H1 (cell line): Measurements from ENCODE around the gene SHC3. TPM values are rescaled to one million over a fixed set of nuclear protein-coding genes. Genes with fewer than 3 reads are reported as not detected.

Experiments used
- CTCF ChIA-PET: fragments of 300-600 bp; sonication (Branson Sonifier 250); formaldehyde crosslinking; loops from one replicate; lab custom pipeline; 2021; ENCODE audit not compliant: partially characterized antibody; lab: Charles Lee
- POLR2A ChIA-PET: fragments of 300-600 bp; sonication (Branson Sonifier 250); formaldehyde crosslinking; loops from one replicate; lab custom pipeline; 2021; ENCODE audit warnings: inconsistent platforms; ENCODE audit not compliant: partially characterized antibody; lab: Charles Lee
- DNase-seq, 2 experiments: peaks; one replicate each; pipeline versions ENCODE4 v3.0.0 to v3.0.0-alpha.2; 2010 to 2022; ENCODE audit warnings: low spot score in 2 of 2, low read depth in 1 of 2, mixed read lengths in 1 of 2
- FAIRE-seq: peaks from 2 replicates; lab custom pipeline; 2011; peaks lifted over from hg19 to GRCh38; lab: Jason Lieb, UNC
- H2AFZ ChIP-seq: 2 replicates; pipeline ENCODE4 v1.8.1; 2012; ENCODE audit warnings: low read length, inconsistent platforms
- H2AK5ac ChIP-seq: 2 replicates; pipeline ENCODE4 v1.6.1; 2013; ENCODE audit warnings: low read depth, low read length
- H2BK120ac ChIP-seq: replicated peaks from 2 replicates; pipeline ENCODE3; 2013; ENCODE audit warnings: low read depth, low read length, inconsistent platforms
- H2BK12ac ChIP-seq: 2 replicates; pipeline ENCODE4 v1.6.1; 2013; ENCODE audit warnings: low read depth, low read length
- H2BK15ac ChIP-seq: 2 replicates; pipeline ENCODE4 v1.6.1; 2013; ENCODE audit warnings: low read length
- H2BK20ac ChIP-seq: 2 replicates; pipeline ENCODE4 v1.6.1; 2013; ENCODE audit warnings: low read length
- H2BK5ac ChIP-seq: 2 replicates; pipeline ENCODE4 v1.6.1; 2013; ENCODE audit warnings: low read depth, low read length
- H3K14ac ChIP-seq: 2 replicates; pipeline ENCODE4 v1.6.1; 2013; ENCODE audit warnings: inconsistent platforms; ENCODE audit not compliant: insufficient read length
- H3K18ac ChIP-seq: 2 replicates; pipeline ENCODE4 v1.6.1; 2013; ENCODE audit warnings: low read length; ENCODE audit errors: extremely low read depth
- H3K23ac ChIP-seq: 2 replicates; pipeline ENCODE4 v1.6.1; 2013; ENCODE audit warnings: inconsistent platforms; ENCODE audit not compliant: insufficient read length
- H3K23me2 ChIP-seq: 2 replicates; pipeline ENCODE4 v1.6.1; 2013; ENCODE audit warnings: low read depth, low read length
- H3K27ac ChIP-seq: 2 replicates; pipeline ENCODE4 v1.6.1; 2011; ENCODE audit warnings: low read depth, low read length, inconsistent platforms
- H3K27me3 ChIP-seq, 4 experiments: replicated peaks in 1 of 4; 1 replicate in 1 of 4; 2 replicates in 3 of 4; pipeline versions ENCODE4 v1.6.1 to v1.8.1; 2011 to 2013; ENCODE audit warnings: low read length in 3 of 4, mild to moderate bottlenecking in 3 of 4, inconsistent platforms in 2 of 4, mixed read lengths in 2 of 4, moderate library complexity in 1 of 4; ENCODE audit not compliant: control insufficient read depth in 3 of 4, insufficient read depth in 3 of 4; ENCODE audit errors: extremely low read depth in 1 of 4
- H3K36me3 ChIP-seq, 4 experiments: 2 replicates each; pipeline versions ENCODE4 v1.6.1 to v1.8.1; 2011 to 2013; ENCODE audit warnings: mild to moderate bottlenecking in 4 of 4, low read length in 3 of 4, moderate library complexity in 2 of 4, control low read depth in 1 of 4, inconsistent platforms in 1 of 4; ENCODE audit not compliant: insufficient read depth in 4 of 4, control insufficient read depth in 2 of 4
- H3K4ac ChIP-seq: replicated peaks from 2 replicates; pipeline ENCODE3; 2013; ENCODE audit warnings: low read length, low read depth, mixed read lengths, inconsistent platforms; ENCODE audit not compliant: insufficient read length
- H3K4me1 ChIP-seq, 4 experiments: replicated peaks in 1 of 4; 1 replicate in 1 of 4; 2 replicates in 3 of 4; pipeline versions ENCODE4 v1.6.1 to v1.8.1; 2011 to 2013; ENCODE audit warnings: low read length in 3 of 4, inconsistent platforms in 2 of 4, mixed read lengths in 1 of 4; ENCODE audit not compliant: insufficient read depth in 4 of 4, control insufficient read depth in 3 of 4
- H3K4me2 ChIP-seq, 2 experiments: 2 replicates each; pipeline versions ENCODE4 v1.6.1 to v1.8.1; 2011 to 2013; ENCODE audit warnings: low read depth in 2 of 2, low read length in 2 of 2, control low read depth in 1 of 2, inconsistent platforms in 1 of 2, mild to moderate bottlenecking in 1 of 2; ENCODE audit not compliant: insufficient read depth in 1 of 2
- H3K4me3 ChIP-seq, 4 experiments: fragments of 200-600, 300-600 bp in 1 of 4; sonication (generic), shearing (Covaris generic), sonication (Bioruptor Twin) in 1 of 4; 2 replicates each; pipeline versions ENCODE4 v1.5.1 to v1.8.1; 2011 to 2016; ENCODE audit warnings: low read length in 4 of 4, low read depth in 3 of 4, control low read depth in 2 of 4, inconsistent platforms in 2 of 4, mild to moderate bottlenecking in 2 of 4, mixed read lengths in 1 of 4, moderate library complexity in 1 of 4; ENCODE audit not compliant: insufficient read depth in 2 of 4; ENCODE audit errors: extremely low read depth in 1 of 4
- H3K56ac ChIP-seq: replicated peaks from 2 replicates; pipeline ENCODE3; 2013; ENCODE audit warnings: low read depth, mild to moderate bottlenecking, mixed read lengths, low read length, inconsistent platforms; ENCODE audit not compliant: insufficient read length
- H3K79me1 ChIP-seq: 2 replicates; pipeline ENCODE4 v1.6.1; 2013; ENCODE audit warnings: low read depth, low read length, control low read depth
- H3K79me2 ChIP-seq, 2 experiments: 2 replicates each; pipeline versions ENCODE4 v1.6.1 to v1.8.1; 2012 to 2013; ENCODE audit warnings: low read length in 2 of 2, mild to moderate bottlenecking in 2 of 2, inconsistent platforms in 1 of 2; ENCODE audit not compliant: insufficient read depth in 2 of 2, control insufficient read depth in 1 of 2
- H3K9ac ChIP-seq, 4 experiments: replicated peaks in 1 of 4; 1 replicate in 1 of 4; 2 replicates in 3 of 4; pipeline versions ENCODE4 v1.6.1 to v1.8.1; 2011 to 2013; ENCODE audit warnings: low read depth in 3 of 4, low read length in 3 of 4, control low read depth in 2 of 4, mild to moderate bottlenecking in 2 of 4, moderate library complexity in 2 of 4, inconsistent platforms in 1 of 4; ENCODE audit errors: extremely low read depth in 1 of 4
- H3K9me3 ChIP-seq, 2 experiments: 2 replicates each; pipeline versions ENCODE4 v1.6.1 to v1.8.1; 2012 to 2013; ENCODE audit warnings: mild to moderate bottlenecking in 2 of 2, moderate library complexity in 2 of 2, control low read depth in 1 of 2, inconsistent platforms in 1 of 2, low read depth in 1 of 2, low read length in 1 of 2, mixed read lengths in 1 of 2; ENCODE audit not compliant: insufficient read depth in 2 of 2
- H4K20me1 ChIP-seq, 2 experiments: replicated peaks in 1 of 2; 2 replicates each; pipeline versions ENCODE3 to v1.8.1; 2011 to 2013; ENCODE audit warnings: inconsistent platforms in 2 of 2, low read length in 2 of 2, mild to moderate bottlenecking in 1 of 2; ENCODE audit not compliant: insufficient read depth in 2 of 2, control insufficient read depth in 1 of 2
- H4K5ac ChIP-seq: 2 replicates; pipeline ENCODE4 v1.6.1; 2013; ENCODE audit warnings: low read length, low read depth, mixed read lengths, inconsistent platforms; ENCODE audit not compliant: insufficient read length
- H4K8ac ChIP-seq: 2 replicates; pipeline ENCODE4 v1.8.0; 2013; ENCODE audit warnings: mild to moderate bottlenecking, moderate library complexity, low read length, inconsistent platforms; ENCODE audit not compliant: insufficient read depth; ENCODE audit errors: extremely low read depth
- H4K91ac ChIP-seq: replicated peaks from 2 replicates; pipeline ENCODE3; 2013; ENCODE audit warnings: low read length, mixed read lengths, inconsistent platforms; ENCODE audit not compliant: insufficient read length
- EGR1 ChIP-seq: IDR thresholded peaks from 2 replicates; pipeline ENCODE4 v1.6.1; 2011; ENCODE audit warnings: low read depth, low read length, borderline replicate concordance
- GABPA ChIP-seq: IDR thresholded peaks from 2 replicates; pipeline ENCODE4 v1.6.1; 2011; ENCODE audit warnings: mild to moderate bottlenecking, low read length, moderate library complexity, borderline replicate concordance; ENCODE audit not compliant: insufficient read depth
- RAD21 ChIP-seq, 2 experiments: IDR thresholded peaks in 1 of 2; conservative IDR thresholded peaks in 1 of 2; 2 replicates each; pipeline ENCODE4 v1.6.1; 2011; ENCODE audit warnings: low read depth in 2 of 2, low read length in 2 of 2, improper control_type of control experiment in 1 of 2, inconsistent platforms in 1 of 2, mild to moderate bottlenecking in 1 of 2, moderate library complexity in 1 of 2
- RBBP5 ChIP-seq: IDR thresholded peaks from 2 replicates; pipeline ENCODE4 v1.7.1; 2012; ENCODE audit warnings: low read depth, mild to moderate bottlenecking, inconsistent platforms, low read length, moderate library complexity, borderline replicate concordance
- TEAD4 ChIP-seq: IDR thresholded peaks from 2 replicates; pipeline ENCODE4 v1.6.1; 2012; ENCODE audit warnings: low read depth, low read length, inconsistent platforms, mixed read lengths
- WGBS, 2 experiments: shearing (Covaris generic) in 1 of 2; methylation state at CpG; one replicate each; pipeline versions ENCODE4 v1.1.6 to v1.1.7; 2013 to 2015; ENCODE audit warnings: low lambda C conversion rate in 2 of 2, mixed read lengths in 2 of 2, inconsistent platforms in 1 of 2, low coverage in 1 of 2, missing lambda C conversion rate in 1 of 2; ENCODE audit not compliant: insufficient replicate concordance in 2 of 2, insufficient coverage in 1 of 2, insufficient read length in 1 of 2; ENCODE audit errors: extremely low coverage in 1 of 2, missing lambda C conversion rate in 1 of 2; 5-methylcytosine and 5-hydroxymethylcytosine counted together
- polyA plus RNA-seq, 7 experiments: library from polyadenylated mRNA; depleted of rRNA in 3 of 7; stranded (reverse) in 5 of 7; unstranded in 2 of 7; fragments of >200 nt in 5 of 7; fragments of 200-250 nt in 2 of 7; gene quantifications; 1 replicate in 5 of 7; 2 replicates in 1 of 7; 4 replicates in 1 of 7; pipeline versions ENCODE4 v1.2.1 to v1.2.3, GENCODE V29; 2011 to 2013; ENCODE audit warnings: missing spikeins in 2 of 7, mixed read lengths in 2 of 7
- total RNA-seq: library from RNA; stranded (reverse); fragmentation: NEBNext Ultra II Directional; extraction: Animal tissue kit (Norgen Biotek cat#: 25700); gene quantifications from 2 replicates; pipeline ENCODE4 v1.2.1, GENCODE V29; 2021

Gene SHC3
- total and polyA plus RNA-seq, 2 of the 8 experiments (the other 6 are each of a cell fraction or from before 2014, with no cell fraction given), result 1.4 to 7.1 TPM

- Histone ChIP-seq H3K4me1 (no peaks in the 10 kb centered on the region), H2AFZ (no peak overlapping the region), H2BK120ac (no peak overlapping the region), H3K9me3 (no peaks in the 10 kb centered on the region), H3K56ac (no peak overlapping the region), H3K14ac (no peak overlapping the region), H2AK5ac (no peak overlapping the region), H4K8ac (no peak overlapping the region), H2BK12ac (no peak overlapping the region), H3K27ac (no peak overlapping the region), H3K36me3 (no peaks in the 10 kb centered on the region), H3K18ac (no peak overlapping the region), H3K4me2 (no peak overlapping the region), H2BK5ac (no peak overlapping the region), H2BK15ac (no peak overlapping the region), H3K9ac (no peak overlapping the region), H3K4ac (no peak overlapping the region), H3K23ac (no peak overlapping the region), H3K23me2 (no peaks in the 10 kb centered on the region), H4K5ac (no peak overlapping the region), H3K27me3 (no peaks in the 10 kb centered on the region), H3K4me3 (no peak overlapping the region), H3K79me1 (no peaks in the 10 kb centered on the region), H2BK20ac (no peak overlapping the region), H4K20me1 (no peaks in the 10 kb centered on the region), H3K79me2 (no peaks in the 10 kb centered on the region), H4K91ac (no peak overlapping the region)
- no peak for TF ChIP-seq RBBP5
- no peak for TF ChIP-seq TEAD4
- no peak for TF ChIP-seq EGR1
- no peak for TF ChIP-seq RAD21 (IDR thresholded peaks at IDR 0.05 in 1 of 2, conservative IDR thresholded peaks at IDR 0.05 in 1 of 2; ENCODE audit: low read depth in 2 of 2, low read length in 2 of 2)
- no peak for TF ChIP-seq GABPA
- ChIA-PET POLR2A (interaction anchor here (1.0 kb wide), 1 partner anchor 19 kb away, joined by 5 read pairs; no protein-coding TSS in a partner anchor), CTCF (interaction anchor here (2.1 kb wide), 1 partner anchor 118 kb away, joined by 5 read pairs; no protein-coding TSS in a partner anchor)
- FAIRE-seq (no peak), DNase-seq (no peak)
- WGBS, 2 experiments, result 94% methylated on average over 8 of the region's 8 CpGs; no CpG with 5 or more reads in 1 of the 2 experiments
Measured at GRCh38 chr9:89161221-89161620, 17.4 kb downstream of the SHC3 start.
